GM21515 (cell line): ENCODE results near the gene ANKRD28.
A peak's percentile ranks its signal among the peaks of the same experiment; 100 is the strongest.

Experiments
- ATAC-seq: cut with Tn5 transposase; IDR thresholded peaks from one replicate; pipeline ENCODE4 v1.9.1; 2021; ENCODE audit not compliant: unreplicated experiment

Gene ANKRD28

DNA sequence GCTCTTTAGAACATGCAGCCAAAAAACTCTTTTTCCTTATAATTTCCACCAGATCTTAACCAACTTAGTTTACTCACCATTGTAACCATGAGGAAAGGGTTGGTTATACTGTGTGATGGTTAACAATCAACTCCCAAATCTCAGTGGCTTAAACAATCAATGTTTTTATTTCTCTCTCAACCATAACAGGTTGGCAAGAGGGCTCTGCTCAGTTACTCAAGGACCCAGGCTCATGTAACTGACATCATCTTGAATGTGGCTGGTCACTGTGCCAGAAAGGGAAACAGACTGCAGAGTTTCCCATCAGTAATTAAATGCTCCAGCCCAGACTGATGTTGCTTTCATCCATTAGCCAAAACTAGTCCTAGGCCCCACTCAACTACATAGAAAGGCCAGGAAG lies 69.0 kb downstream of the ANKRD28 start:
- ATAC-seq = no peak

DNA sequence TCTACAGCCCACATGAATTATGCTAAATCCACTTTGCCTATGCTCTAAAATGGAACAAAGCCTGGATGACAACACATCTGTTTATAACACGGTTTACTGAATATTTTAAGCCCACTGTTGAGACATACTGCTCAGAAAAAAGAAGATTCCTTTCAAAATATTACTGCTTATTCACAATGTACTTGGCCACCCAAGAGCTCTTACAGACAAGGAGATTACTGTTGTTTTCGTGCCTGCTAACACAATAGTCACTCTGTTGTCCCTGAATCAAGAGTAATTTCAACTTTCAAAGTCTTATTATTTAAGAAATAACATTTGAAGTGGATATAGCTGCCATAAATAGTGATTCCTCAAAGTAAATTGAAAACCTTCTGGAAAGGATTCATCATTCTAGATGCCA lies 70.9 kb downstream of the ANKRD28 start:
- no peak for ATAC-seq

DNA sequence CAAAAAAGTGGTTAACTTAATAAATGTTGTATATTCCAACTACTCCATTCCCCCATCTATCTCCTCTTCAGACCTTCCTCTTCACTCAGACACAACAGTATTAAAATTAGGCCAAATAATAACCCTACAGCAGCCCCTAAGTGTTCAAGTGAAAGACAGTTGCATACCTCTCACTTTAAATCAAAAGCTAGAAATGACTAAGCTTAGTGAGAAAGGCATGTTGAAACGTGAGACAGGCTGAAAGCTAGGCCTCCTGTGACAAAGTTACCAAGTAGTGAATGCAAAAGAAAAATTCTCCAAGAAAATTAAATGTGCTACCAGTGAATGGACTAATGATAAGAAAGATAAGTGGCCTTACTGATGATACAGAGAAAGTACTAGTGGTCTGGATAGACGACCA lies 71.7 kb downstream of the ANKRD28 start:
- ATAC-seq = peak; percentile 76

DNA sequence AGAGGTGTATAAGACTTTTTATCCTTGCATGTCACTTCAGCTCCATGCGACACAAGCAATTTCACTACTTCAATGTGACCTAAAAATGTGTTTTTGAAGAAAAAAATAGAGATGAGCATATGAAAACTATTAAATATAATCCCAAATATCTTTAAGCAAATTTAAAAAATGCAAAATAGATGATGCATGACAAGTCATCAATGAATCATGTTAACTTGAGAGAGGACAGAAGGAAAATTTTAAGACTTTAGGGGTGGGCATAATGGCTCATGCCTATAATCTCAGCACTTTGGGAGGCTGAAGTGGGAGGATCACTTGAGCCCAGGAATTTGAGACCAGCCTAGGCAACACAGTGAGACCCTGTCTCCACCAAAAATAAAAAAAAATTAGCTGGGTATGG lies 73.3 kb downstream of the ANKRD28 start:
- ATAC-seq = no peak

DNA sequence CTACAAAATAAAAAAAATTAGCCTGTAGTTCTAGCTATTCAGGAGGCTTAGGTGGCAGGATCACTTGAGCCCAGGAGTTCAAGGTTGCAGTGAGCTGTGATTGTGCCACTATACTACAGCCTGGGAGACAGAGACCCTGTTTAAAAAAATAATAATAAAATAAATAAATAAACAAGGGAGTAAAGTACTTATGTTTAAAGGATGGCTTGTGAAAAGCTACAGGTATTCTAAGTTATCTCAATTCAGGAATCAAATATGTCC lies 74.2 kb downstream of the ANKRD28 start:
- no peak for ATAC-seq

- no peak for ATAC-seq
Observed at GRCh38 chr3:15722877-15723623, 74.7 kb downstream of the ANKRD28 start.

- no peak for ATAC-seq
Observed at GRCh38 chr3:15716178-15716577, 81.6 kb downstream of the ANKRD28 start.

DNA sequence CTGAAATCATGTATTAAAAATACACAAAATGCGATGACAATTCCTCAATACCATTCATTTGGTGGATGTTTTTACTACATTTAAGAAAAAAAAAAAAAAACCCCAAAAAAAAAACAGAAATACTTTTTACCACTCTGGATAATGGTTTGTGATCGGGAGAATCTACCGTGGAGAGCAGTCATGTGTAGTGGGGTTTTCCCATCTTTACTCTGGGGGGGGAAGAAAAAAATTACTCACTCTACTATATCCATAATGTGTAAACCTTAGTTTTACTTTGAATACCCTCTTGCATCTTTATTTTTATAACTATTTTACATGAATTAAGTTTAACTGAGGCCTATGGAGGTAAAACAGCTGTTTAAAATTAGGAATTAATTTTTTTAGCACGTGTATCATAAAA lies 83.3 kb downstream of the ANKRD28 start:
- no peak for ATAC-seq

DNA sequence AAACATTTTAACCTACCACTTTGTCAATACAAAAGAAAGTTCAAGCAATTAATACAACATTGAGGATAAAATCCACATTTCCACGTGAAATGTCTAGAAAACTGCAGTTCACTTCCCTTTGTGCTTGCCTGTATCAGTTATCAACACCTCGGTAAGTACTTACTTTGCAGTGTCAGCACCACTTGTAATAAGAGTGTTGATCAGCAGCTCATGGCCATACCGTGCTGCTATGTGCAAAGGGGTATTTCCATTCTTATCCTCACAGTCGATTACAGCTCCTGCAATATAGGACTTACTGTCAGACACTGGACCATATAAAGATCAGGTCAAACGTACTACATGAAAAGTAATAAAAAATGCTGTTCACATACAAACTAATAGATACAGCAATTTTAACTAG lies 84.4 kb downstream of the ANKRD28 start:
- ATAC-seq = no peak

GRCh38 chr3:15711281-15711680 lies 86.5 kb downstream of the ANKRD28 start:
- no peak for ATAC-seq

DNA sequence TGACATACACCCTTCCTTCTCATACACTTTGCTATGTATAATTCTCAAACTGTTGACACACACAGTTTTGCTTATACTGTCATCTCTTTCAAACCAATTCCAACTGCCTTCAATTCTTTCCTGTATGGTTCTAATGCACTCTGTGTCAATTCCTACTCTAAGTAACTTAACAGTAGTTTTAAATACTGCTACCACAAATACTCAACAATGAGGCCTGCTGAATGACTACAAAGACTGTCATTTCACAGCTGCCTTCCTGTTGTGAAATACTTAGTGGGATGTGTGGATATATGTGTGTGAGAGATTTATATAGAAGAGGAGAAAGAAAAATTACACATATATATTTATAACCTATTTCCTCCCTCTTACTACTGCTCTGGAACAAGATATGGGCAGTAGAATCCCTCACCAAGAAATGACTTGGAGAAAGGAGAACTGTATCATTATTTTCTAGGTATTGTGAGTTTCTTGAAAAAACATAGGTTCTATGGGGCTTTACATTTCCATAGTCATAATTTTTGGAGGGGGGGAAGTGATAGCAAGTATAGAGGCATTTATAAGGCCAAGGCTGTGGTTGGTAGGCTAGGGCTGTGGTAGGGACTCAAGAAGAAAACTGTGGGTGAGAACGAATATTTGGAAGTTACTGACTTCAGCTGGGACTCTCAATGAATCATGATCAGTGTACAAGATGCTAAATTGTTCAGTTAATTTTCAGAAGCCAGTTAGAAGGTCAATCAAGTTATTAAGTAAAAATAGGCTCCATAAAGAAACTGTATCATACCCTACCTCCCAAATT lies 88.7 kb downstream of the ANKRD28 start:
- no peak for ATAC-seq

- ATAC-seq = no peak
Observed at GRCh38 chr3:15707779-15708178, 90.0 kb downstream of the ANKRD28 start.

DNA sequence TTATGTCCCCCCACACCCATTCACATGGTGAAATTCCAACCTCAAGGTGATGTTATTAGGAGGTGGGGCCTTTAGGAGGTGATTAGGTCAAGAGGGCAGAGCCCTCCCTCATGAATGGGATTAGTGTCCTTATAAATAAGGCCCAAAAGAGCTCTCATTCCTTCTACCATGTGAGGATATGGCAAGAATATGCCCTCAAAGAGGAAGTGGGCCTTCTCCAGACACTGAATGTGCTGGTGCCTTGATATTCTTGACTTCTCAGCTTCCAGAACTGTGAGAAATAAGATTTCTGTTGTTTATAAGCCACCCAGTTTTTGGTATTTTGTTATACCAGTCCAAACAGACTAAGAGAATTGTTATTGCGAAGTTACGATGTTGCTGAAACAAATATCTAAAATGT lies 94.4 kb downstream of the ANKRD28 start:
- ATAC-seq = no peak

- no peak for ATAC-seq
Observed at GRCh38 chr3:15694628-15695027, 103.2 kb downstream of the ANKRD28 start.

DNA sequence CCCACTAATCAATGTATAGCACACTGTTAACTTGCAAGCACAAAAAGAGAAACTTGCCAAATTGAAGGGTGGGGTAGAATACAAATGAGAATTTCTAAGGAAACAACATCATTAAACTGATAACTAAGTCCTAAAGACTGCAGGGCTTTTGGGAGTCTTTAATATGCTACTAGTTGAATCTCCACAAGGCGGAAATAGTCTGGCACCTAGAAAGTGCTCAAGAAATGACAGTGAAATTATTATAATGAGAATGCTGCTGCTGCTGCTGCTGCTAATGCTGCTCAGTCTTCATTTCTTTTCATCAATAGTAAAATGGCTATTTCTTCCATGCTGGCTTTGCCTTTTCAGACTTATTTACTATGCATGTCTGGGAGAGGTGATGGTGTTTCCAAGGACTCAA lies 104.4 kb downstream of the ANKRD28 start:
- ATAC-seq = no peak

DNA sequence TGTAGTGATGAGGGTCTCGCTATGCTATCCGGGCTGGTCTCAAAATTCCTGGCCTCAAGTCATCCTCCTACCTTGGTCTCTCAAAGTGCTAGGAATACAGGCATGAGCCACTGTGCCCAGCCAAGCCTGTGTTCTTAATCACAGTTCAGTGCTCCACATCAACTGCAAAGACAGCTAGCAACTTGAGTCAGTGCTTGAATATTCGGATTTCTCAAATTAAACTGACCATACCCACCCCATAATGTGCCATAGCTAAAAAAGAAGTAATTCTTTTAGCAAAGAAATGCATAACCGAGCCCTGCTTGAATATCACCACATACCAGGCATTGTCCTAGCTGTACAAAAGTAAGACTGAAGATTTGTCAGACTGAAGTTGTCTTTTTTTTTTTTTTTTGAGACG lies 107.0 kb downstream of the ANKRD28 start:
- ATAC-seq = no peak

- ATAC-seq = no peak
Observed at GRCh38 chr3:15690230-15690629, 107.5 kb downstream of the ANKRD28 start.

DNA sequence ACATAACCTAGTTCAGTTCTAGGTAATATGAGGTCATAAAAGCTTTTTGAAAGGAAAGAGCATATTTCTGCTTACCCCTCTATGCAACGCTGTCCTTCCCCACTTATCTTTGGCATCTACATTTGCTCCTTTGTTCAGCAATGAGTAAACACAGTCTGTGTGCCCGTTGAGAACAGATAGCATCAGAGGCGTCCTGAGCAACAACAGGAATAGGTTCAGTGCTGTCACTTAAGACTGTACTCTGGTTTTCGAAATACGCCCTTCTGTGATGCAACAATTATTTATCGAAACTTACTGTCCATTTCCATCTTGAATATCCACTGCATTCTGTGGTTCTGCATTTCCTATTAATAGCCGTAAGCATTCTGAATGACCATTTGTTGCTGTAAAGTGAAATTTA lies 111.9 kb downstream of the ANKRD28 start:
- no peak for ATAC-seq

DNA sequence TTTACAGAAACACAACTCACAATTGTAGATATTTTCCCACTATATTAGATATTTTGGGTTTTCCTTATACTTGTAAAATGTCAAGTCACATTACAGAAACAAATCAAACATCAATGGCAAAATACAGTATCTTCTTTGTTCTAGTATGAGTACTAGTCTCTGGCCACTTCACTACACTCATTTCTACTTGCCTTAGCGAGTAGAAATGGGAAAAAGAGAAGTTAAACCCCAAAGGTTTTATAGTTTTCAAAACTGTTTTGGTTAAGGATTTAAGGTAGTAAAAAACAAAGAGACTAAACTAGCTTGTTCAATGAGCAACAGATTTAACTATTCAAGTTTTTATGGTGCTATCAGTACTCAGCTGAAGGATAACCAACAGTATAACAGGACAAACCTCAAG lies 114.5 kb downstream of the ANKRD28 start:
- ATAC-seq = no peak

DNA sequence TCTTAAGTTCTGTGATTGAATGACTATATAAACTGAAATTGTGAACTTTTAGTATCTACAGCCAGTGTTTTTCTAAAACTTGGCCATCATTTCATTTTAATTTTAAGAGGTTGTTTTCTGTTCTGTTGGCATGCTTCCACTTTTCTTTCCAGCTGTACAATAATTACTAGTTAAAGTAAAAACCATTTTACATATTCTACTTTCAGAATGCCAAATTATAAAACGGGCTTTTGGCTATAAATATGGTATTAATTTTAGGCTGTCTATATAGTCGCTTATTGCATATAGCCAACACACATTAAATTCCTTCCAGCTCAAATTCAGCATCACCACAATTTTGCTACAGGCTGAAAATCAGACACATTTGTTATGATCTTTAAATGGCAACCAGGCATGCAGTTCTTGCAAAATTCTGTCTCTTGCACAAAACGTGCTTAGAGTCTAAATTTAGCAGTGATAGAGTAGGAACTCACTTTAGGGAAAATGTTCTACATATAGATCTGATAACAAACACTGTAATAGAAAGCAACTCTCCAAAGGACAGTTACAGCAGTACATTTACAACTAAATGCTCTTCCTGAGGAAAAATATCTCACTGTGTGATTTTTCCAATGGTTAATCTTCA lies 115.1 kb downstream of the ANKRD28 start:
- no peak for ATAC-seq

GRCh38 chr3:15681668-15682067 lies 116.1 kb downstream of the ANKRD28 start:
- ATAC-seq = no peak

- ATAC-seq = no peak
Observed at GRCh38 chr3:15679306-15679705, 118.5 kb downstream of the ANKRD28 start.
